HepG2 (cell line): ENCODE results near the gene ABCC3. TPM values are rescaled to one million over a fixed set of nuclear protein-coding genes. Genes with fewer than 3 reads are reported as not detected.

Source experiments
- ARID2 ChIP-seq: sonication (generic); formaldehyde crosslinking; IDR thresholded peaks from 2 replicates; pipeline ENCODE4 v1.8.1; 2022; ENCODE audit warnings: mild to moderate bottlenecking, missing genetic modification reagents, borderline replicate concordance
- ARNT2 ChIP-seq: sonication (generic); formaldehyde crosslinking; IDR thresholded peaks from 2 replicates; pipeline ENCODE4 v1.8.0; 2022; ENCODE audit warnings: mild to moderate bottlenecking, low read depth, missing genetic modification reagents, moderate library complexity
- ATAD3A ChIP-seq: sonication (generic); formaldehyde crosslinking; IDR thresholded peaks from 2 replicates; pipeline ENCODE4 v1.4.0; 2020; ENCODE audit warnings: missing genetic modification reagents
- GABPA ChIP-seq, 2 experiments: IDR thresholded peaks; 2 replicates each; pipeline ENCODE4 v1.6.1; 2011 to 2016; ENCODE audit warnings: low read depth in 2 of 2, low read length in 1 of 2, missing biosample characterization in 1 of 2, missing genetic modification characterization in 1 of 2
- ISL2 ChIP-seq: sonication (generic); formaldehyde crosslinking; IDR thresholded peaks from 2 replicates; pipeline ENCODE4 v1.5.0; 2020; ENCODE audit warnings: missing genetic modification reagents
- MTA3 ChIP-seq: sonication (generic); formaldehyde crosslinking; IDR thresholded peaks from 2 replicates; pipeline ENCODE4 v1.4.0; 2020; ENCODE audit warnings: missing genetic modification reagents
- MYC ChIP-seq: sonication (generic); formaldehyde crosslinking; IDR thresholded peaks from 2 replicates; pipeline ENCODE4 v1.9.0; 2021; ENCODE audit warnings: missing genetic modification reagents, borderline replicate concordance
- SP4 ChIP-seq: sonication (generic); formaldehyde crosslinking; IDR thresholded peaks from 2 replicates; pipeline ENCODE4 v1.8.1; 2023; ENCODE audit warnings: mild to moderate bottlenecking, missing genetic modification reagents
- TBP ChIP-seq: sonication (generic); formaldehyde crosslinking; IDR thresholded peaks from 2 replicates; pipeline ENCODE4 v1.5.0; 2020; ENCODE audit warnings: missing genetic modification reagents
- ZBTB42 ChIP-seq: sonication (generic); formaldehyde crosslinking; IDR thresholded peaks from 2 replicates; pipeline ENCODE4 v1.5.0; 2020; ENCODE audit warnings: mild to moderate bottlenecking, missing genetic modification reagents
- ZNF550 ChIP-seq: sonication (generic); formaldehyde crosslinking; IDR thresholded peaks from 2 replicates; pipeline ENCODE4 v1.4.0; 2020; ENCODE audit warnings: mild to moderate bottlenecking, missing genetic modification reagents, borderline replicate concordance
- ZNF746 ChIP-seq: sonication (generic); formaldehyde crosslinking; IDR thresholded peaks from 2 replicates; pipeline ENCODE4 v1.8.0; 2022; ENCODE audit warnings: mild to moderate bottlenecking, missing genetic modification reagents
- ZNF772 ChIP-seq: sonication (generic); formaldehyde crosslinking; IDR thresholded peaks from 2 replicates; pipeline ENCODE4 v1.5.0; 2020; ENCODE audit warnings: mild to moderate bottlenecking, missing genetic modification reagents
- ZNF781 ChIP-seq: sonication (generic); formaldehyde crosslinking; IDR thresholded peaks from 2 replicates; pipeline ENCODE4 v1.5.1; 2020; ENCODE audit warnings: borderline replicate concordance, mild to moderate bottlenecking, missing genetic modification reagents; ENCODE audit errors: not compliant biosample characterization
- ZNF841 ChIP-seq: sonication (generic); formaldehyde crosslinking; IDR thresholded peaks from 2 replicates; pipeline ENCODE4 v1.8.1; 2023; ENCODE audit warnings: missing genetic modification reagents, borderline replicate concordance
- polyA plus RNA-seq, 8 experiments: library from polyadenylated mRNA; depleted of rRNA in 3 of 8; stranded (reverse) in 7 of 8; unstranded in 1 of 8; fragments of >200 nt; fragmentation: Illumina TruSeq in 4 of 8; extraction: Trizol in 4 of 8; gene quantifications; 2 replicates each; pipeline versions ENCODE4 v1.2.1 to v1.2.3, GENCODE V29; 2011 to 2016; ENCODE audit warnings: low read depth in 4 of 8, missing spikeins in 1 of 8, mixed read lengths in 1 of 8; ENCODE audit not compliant: insufficient read depth in 1 of 8
- total RNA-seq, 5 experiments: library from RNA; depleted of rRNA; stranded (reverse); fragments of >200 nt; fragmentation: Illumina TruSeq; extraction: Trizol; gene quantifications; 2 replicates each; pipeline ENCODE4 v1.2.3, GENCODE V29; 2016; ENCODE audit warnings: low read depth in 1 of 5
- TF ChIP-seq, protein P1 (sequence below): sonication (generic); formaldehyde crosslinking; IDR thresholded peaks from 2 replicates; pipeline ENCODE4 v1.9.0; 2021; ENCODE audit warnings: mild to moderate bottlenecking, missing genetic modification reagents
- TF ChIP-seq, protein P2 (sequence below): sonication (generic); formaldehyde crosslinking; IDR thresholded peaks from 2 replicates; pipeline ENCODE4 v1.4.0; 2020; ENCODE audit warnings: missing genetic modification reagents
- TF ChIP-seq, protein P3 (sequence below): IDR thresholded peaks from 2 replicates; pipeline ENCODE4 v1.6.1; 2016; ENCODE audit warnings: control low read depth
- TF ChIP-seq, protein P4 (sequence below): sonication (generic); formaldehyde crosslinking; IDR thresholded peaks from 2 replicates; pipeline ENCODE4 v1.4.0; 2020; ENCODE audit warnings: mild to moderate bottlenecking, missing genetic modification reagents

The ABCC3 gene
- total and polyA plus RNA-seq, 2 of the 13 experiments (the other 11 are each of a cell fraction or from before 2014, with no cell fraction given), result 25.2 to 50.7 TPM

DNA sequence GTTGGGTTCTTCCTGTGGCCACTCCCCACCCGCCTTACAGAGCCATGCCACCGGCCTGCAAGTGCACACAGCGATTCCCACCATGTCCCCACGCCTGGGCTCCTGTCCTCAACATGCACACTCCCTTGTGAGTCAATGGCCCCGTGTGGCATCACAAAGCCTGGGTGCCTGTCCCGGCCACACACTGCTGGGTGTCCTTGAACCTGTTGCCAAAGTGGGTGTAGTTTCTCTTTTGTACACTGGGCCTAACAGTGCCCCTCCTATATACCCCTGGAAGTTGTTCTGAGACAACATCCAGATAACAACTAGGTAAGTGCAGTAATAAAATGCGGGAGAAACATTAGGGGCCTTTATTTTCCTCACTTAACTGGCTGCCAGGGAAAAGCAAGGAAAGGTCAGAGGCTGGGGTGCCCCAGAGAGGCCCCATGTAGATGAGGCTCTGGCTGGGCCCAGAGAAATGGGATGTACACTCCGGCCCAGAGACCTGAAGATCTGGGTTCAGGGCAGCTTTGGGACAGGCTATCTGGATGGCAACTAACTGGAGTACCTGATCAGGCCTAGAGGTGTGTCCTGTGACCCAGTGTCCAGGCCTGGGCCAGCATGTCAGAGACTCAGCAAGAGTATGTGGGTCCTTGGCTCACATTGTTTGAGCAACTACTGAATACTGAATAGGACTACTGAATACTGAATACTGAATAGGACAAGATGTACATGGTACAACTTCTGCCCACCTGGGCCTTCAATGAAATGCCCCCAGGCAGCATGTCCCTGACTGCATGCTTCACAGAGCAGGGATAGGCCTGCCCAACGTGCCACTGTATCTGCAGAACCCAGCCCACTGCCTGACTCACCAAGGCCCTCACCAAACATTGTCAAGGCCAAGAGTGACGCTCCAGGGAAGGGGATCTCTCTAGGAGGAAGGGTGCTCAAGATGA, 8.3 kb downstream of the ABCC3 start (continued):
- TF ChIP-seq, protein P1, sequence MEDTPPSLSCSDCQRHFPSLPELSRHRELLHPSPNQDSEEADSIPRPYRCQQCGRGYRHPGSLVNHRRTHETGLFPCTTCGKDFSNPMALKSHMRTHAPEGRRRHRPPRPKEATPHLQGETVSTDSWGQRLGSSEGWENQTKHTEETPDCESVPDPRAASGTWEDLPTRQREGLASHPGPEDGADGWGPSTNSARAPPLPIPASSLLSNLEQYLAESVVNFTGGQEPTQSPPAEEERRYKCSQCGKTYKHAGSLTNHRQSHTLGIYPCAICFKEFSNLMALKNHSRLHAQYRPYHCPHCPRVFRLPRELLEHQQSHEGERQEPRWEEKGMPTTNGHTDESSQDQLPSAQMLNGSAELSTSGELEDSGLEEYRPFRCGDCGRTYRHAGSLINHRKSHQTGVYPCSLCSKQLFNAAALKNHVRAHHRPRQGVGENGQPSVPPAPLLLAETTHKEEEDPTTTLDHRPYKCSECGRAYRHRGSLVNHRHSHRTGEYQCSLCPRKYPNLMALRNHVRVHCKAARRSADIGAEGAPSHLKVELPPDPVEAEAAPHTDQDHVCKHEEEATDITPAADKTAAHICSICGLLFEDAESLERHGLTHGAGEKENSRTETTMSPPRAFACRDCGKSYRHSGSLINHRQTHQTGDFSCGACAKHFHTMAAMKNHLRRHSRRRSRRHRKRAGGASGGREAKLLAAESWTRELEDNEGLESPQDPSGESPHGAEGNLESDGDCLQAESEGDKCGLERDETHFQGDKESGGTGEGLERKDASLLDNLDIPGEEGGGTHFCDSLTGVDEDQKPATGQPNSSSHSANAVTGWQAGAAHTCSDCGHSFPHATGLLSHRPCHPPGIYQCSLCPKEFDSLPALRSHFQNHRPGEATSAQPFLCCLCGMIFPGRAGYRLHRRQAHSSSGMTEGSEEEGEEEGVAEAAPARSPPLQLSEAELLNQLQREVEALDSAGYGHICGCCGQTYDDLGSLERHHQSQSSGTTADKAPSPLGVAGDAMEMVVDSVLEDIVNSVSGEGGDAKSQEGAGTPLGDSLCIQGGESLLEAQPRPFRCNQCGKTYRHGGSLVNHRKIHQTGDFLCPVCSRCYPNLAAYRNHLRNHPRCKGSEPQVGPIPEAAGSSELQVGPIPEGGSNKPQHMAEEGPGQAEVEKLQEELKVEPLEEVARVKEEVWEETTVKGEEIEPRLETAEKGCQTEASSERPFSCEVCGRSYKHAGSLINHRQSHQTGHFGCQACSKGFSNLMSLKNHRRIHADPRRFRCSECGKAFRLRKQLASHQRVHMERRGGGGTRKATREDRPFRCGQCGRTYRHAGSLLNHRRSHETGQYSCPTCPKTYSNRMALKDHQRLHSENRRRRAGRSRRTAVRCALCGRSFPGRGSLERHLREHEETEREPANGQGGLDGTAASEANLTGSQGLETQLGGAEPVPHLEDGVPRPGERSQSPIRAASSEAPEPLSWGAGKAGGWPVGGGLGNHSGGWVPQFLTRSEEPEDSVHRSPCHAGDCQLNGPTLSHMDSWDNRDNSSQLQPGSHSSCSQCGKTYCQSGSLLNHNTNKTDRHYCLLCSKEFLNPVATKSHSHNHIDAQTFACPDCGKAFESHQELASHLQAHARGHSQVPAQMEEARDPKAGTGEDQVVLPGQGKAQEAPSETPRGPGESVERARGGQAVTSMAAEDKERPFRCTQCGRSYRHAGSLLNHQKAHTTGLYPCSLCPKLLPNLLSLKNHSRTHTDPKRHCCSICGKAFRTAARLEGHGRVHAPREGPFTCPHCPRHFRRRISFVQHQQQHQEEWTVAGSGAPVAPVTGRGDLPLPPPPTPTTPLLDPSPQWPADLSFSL, result peak; percentile 64; the same call in 1 of the 2 replicates
- TF ChIP-seq ZNF772 (CRISPR knock-in tag) (no peak), ZNF746 (no peak), ZNF781 (CRISPR knock-in tag) (no peak), SP4 (CRISPR knock-in tag) (0 out of 2 replicates have a peak, but pooled peaks have one; percentile 16), MTA3 (CRISPR knock-in tag) (no peak), ZBTB42 (no peak), ARID2 (CRISPR knock-in tag) (no peak), ISL2 (CRISPR knock-in tag) (0 out of 2 replicates have a peak, but pooled peaks have one; percentile 22), TBP (CRISPR knock-in tag) (no peak), ZNF550 (CRISPR knock-in tag) (no peak), MYC (CRISPR knock-in tag) (peak; percentile 45; the same call in 1 of the 2 replicates), ARNT2 (no peak), GABPA (IDR thresholded peaks at IDR 0.05; ENCODE audit: low read depth, low read length) (no peak), GABPA (CRISPR knock-in tag; IDR thresholded peaks at IDR 0.05; ENCODE audit: low read depth) (no peak), ATAD3A (no peak), ZNF841 (no peak)
- TF ChIP-seq, protein P2, sequence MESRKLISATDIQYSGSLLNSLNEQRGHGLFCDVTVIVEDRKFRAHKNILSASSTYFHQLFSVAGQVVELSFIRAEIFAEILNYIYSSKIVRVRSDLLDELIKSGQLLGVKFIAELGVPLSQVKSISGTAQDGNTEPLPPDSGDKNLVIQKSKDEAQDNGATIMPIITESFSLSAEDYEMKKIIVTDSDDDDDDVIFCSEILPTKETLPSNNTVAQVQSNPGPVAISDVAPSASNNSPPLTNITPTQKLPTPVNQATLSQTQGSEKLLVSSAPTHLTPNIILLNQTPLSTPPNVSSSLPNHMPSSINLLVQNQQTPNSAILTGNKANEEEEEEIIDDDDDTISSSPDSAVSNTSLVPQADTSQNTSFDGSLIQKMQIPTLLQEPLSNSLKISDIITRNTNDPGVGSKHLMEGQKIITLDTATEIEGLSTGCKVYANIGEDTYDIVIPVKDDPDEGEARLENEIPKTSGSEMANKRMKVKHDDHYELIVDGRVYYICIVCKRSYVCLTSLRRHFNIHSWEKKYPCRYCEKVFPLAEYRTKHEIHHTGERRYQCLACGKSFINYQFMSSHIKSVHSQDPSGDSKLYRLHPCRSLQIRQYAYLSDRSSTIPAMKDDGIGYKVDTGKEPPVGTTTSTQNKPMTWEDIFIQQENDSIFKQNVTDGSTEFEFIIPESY (CRISPR knock-in tag), result no peak
- TF ChIP-seq, protein P3, sequence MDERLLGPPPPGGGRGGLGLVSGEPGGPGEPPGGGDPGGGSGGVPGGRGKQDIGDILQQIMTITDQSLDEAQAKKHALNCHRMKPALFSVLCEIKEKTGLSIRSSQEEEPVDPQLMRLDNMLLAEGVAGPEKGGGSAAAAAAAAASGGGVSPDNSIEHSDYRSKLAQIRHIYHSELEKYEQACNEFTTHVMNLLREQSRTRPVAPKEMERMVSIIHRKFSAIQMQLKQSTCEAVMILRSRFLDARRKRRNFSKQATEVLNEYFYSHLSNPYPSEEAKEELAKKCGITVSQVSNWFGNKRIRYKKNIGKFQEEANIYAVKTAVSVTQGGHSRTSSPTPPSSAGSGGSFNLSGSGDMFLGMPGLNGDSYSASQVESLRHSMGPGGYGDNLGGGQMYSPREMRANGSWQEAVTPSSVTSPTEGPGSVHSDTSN (CRISPR knock-in tag), result no peak
- TF ChIP-seq, protein P4, sequence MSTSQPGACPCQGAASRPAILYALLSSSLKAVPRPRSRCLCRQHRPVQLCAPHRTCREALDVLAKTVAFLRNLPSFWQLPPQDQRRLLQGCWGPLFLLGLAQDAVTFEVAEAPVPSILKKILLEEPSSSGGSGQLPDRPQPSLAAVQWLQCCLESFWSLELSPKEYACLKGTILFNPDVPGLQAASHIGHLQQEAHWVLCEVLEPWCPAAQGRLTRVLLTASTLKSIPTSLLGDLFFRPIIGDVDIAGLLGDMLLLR, result no peak
